Caco-2 (cell line): ENCODE measurements around the gene GYG2. TPM values are rescaled to one million over a fixed set of nuclear protein-coding genes. Genes with fewer than 3 reads are reported as not detected.

Experiments used
- BruUV-seq: library from RNA; stranded (reverse); fragments of 400-500 nt; replicated peaks from 2 replicates; lab custom pipeline; 2021; lab: Mats Ljungman, UMichigan
- CTCF ChIA-PET: fragments of 300-600 bp; sonication (Branson Sonifier 250); formaldehyde crosslinking; loops from one replicate; lab custom pipeline; 2022; ENCODE audit warnings: antibody characterized with exemption; lab: Charles Lee
- POLR2A ChIA-PET: fragments of 300-600 bp; sonication (Branson Sonifier 250); formaldehyde crosslinking; loops from one replicate; lab custom pipeline; 2022; ENCODE audit warnings: antibody characterized with exemption; lab: Charles Lee
- DNase-seq, 2 experiments: peaks; one replicate each; pipeline versions ENCODE4 v3.0.0 to v3.0.0-alpha.2; 2020 to 2022
- H3K27me3 ChIP-seq: replicated peaks from 2 replicates; pipeline ENCODE4 v1.6.0; 2011; ENCODE audit warnings: low read length; ENCODE audit not compliant: control insufficient read depth, insufficient read depth
- H3K36me3 ChIP-seq: 2 replicates; pipeline ENCODE4 v1.5.1; 2011; ENCODE audit warnings: low read length; ENCODE audit not compliant: control insufficient read depth, insufficient read depth
- H3K4me1 ChIP-seq: fragments of 250-450 bp; sonication (Bioruptor Pico); 2 replicates; pipeline ENCODE4 v1.5.1; 2020; ENCODE audit warnings: mild to moderate bottlenecking
- H3K4me3 ChIP-seq: 2 replicates; pipeline ENCODE4 v1.5.1; 2011; ENCODE audit warnings: low read depth, mild to moderate bottlenecking, control low read depth, low read length
- H3K9me3 ChIP-seq: fragments of 250-450 bp; sonication (Bioruptor Pico); 2 replicates; pipeline ENCODE4 v1.5.1; 2020; ENCODE audit warnings: mild to moderate bottlenecking, moderate library complexity
- H3K27ac Mint-ChIP-seq: one replicate; pipeline ENCODE4 v1.8.0; 2022; ENCODE audit warnings: mixed read lengths; ENCODE audit not compliant: unreplicated experiment
- H3K27me3 Mint-ChIP-seq: one replicate; pipeline ENCODE4 v1.8.0; 2022; ENCODE audit warnings: mixed read lengths; ENCODE audit not compliant: insufficient read depth, unreplicated experiment
- H3K36me3 Mint-ChIP-seq: one replicate; pipeline ENCODE4 v1.8.0; 2022; ENCODE audit warnings: mild to moderate bottlenecking, mixed read lengths; ENCODE audit not compliant: insufficient read depth, unreplicated experiment
- H3K4me1 Mint-ChIP-seq: one replicate; pipeline ENCODE4 v1.8.0; 2022; ENCODE audit warnings: low read depth, mixed read lengths; ENCODE audit not compliant: unreplicated experiment
- H3K4me3 Mint-ChIP-seq: one replicate; pipeline ENCODE4 v1.8.0; 2022; ENCODE audit warnings: mild to moderate bottlenecking, moderate library complexity, mixed read lengths; ENCODE audit not compliant: unreplicated experiment
- H3K9me3 Mint-ChIP-seq: one replicate; pipeline ENCODE4 v1.8.0; 2022; ENCODE audit warnings: mixed read lengths; ENCODE audit not compliant: unreplicated experiment
- intact Hi-C: fragments of 100-400 bp; cut with micrococcal nuclease; formaldehyde crosslinking; loops from one replicate; pipeline ENCODE4 v1.10.0; 2022; ENCODE audit not compliant: unreplicated experiment
- total RNA-seq: library from RNA; stranded (reverse); gene quantifications from 2 replicates; pipeline ENCODE4 v1.2.3, GENCODE V29; 2022
- TF ChIP-seq, protein P1 (sequence below), 2 experiments: fragments of 200-600 bp in 1 of 2; IDR thresholded peaks; 1 replicate in 1 of 2; 2 replicates in 1 of 2; pipeline versions ENCODE4 v1.5.1 to v1.8.0; 2011 to 2022; ENCODE audit warnings: antibody characterized with exemption in 1 of 2, control low read depth in 1 of 2, inconsistent platforms in 1 of 2, low read depth in 1 of 2, low read length in 1 of 2, mild to moderate bottlenecking in 1 of 2, moderate library complexity in 1 of 2; ENCODE audit not compliant: insufficient read depth in 1 of 2, severe bottlenecking in 1 of 2, unreplicated experiment in 1 of 2

GYG2 gene
- total RNA-seq, 1 experiment from 2014 or later = 50.4 TPM

DNA sequence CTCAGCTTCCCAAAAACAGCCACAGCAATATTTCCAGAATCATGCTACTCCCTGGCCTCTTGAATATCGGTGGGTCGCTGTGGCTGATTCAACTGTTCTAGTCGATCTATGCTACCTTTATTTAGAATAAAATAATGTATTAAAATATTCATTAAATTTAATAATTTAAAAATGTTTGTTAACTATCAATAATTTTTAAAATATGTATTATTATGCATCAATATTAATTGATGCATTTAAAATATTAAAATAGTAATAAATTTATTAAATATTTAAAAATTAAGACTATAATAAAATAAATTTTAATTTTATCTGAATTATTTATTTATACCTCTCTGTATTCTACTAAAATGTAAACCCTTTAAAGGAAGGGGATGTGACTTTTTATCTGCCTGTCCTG lies 81.4 kb downstream of the GYG2 start:
- CTCF ChIA-PET = no interaction called here
- intact Hi-C loops = no loop called here
- no peaks in the 10 kb centered on the region for H3K27me3 Mint-ChIP-seq
- H3K36me3 Mint-ChIP-seq = no peaks in the 10 kb centered on the region
- peaks cover 14% of the 10 kb centered on the region for H3K9me3 Mint-ChIP-seq
- no peaks in the 10 kb centered on the region for H3K36me3 ChIP-seq
- H3K9me3 ChIP-seq = no peaks in the 10 kb centered on the region
- peaks cover 7% of the 10 kb centered on the region for H3K4me1 ChIP-seq
- peaks cover 29% of the 10 kb centered on the region for H3K4me1 Mint-ChIP-seq
- POLR2A ChIA-PET = no interaction called here
- no peak overlapping the region for H3K27ac Mint-ChIP-seq
- H3K4me3 ChIP-seq = no peak overlapping the region
- no peaks in the 10 kb centered on the region for H3K27me3 ChIP-seq
- no peak overlapping the region for H3K4me3 Mint-ChIP-seq
- no TSS peak for BruUV-seq
- DNase-seq = no peak
- TF ChIP-seq, protein P1, sequence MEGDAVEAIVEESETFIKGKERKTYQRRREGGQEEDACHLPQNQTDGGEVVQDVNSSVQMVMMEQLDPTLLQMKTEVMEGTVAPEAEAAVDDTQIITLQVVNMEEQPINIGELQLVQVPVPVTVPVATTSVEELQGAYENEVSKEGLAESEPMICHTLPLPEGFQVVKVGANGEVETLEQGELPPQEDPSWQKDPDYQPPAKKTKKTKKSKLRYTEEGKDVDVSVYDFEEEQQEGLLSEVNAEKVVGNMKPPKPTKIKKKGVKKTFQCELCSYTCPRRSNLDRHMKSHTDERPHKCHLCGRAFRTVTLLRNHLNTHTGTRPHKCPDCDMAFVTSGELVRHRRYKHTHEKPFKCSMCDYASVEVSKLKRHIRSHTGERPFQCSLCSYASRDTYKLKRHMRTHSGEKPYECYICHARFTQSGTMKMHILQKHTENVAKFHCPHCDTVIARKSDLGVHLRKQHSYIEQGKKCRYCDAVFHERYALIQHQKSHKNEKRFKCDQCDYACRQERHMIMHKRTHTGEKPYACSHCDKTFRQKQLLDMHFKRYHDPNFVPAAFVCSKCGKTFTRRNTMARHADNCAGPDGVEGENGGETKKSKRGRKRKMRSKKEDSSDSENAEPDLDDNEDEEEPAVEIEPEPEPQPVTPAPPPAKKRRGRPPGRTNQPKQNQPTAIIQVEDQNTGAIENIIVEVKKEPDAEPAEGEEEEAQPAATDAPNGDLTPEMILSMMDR (IDR thresholded peaks at IDR 0.05; ENCODE audit: insufficient read depth in 1 of 2, low read depth in 1 of 2, low read length in 1 of 2, severe bottlenecking in 1 of 2, unreplicated experiment in 1 of 2) = no peak

DNA sequence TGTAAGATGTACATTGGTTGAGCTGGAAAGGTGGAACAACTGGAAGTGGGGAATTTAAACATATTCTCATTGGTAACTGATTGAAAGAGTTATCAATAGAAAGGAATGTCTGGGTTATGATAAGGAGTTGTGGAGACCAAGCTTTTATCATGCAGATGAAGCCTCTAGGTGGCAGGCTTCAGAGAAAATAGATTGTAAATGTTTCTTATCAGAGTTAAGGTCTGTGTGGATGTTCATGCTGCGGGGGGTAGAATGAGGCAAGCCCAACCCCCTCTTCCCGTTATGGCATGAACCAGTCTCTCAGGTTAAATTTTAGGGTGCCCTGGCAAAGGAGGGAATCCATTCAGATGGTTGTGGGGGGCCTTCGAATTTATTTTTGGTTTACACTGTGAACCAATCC lies 84.4 kb downstream of the GYG2 start:
- Mint-ChIP-seq H3K27ac (peak overlapping the region; percentile 29), H3K36me3 (no peaks in the 10 kb centered on the region), H3K4me3 (peak overlapping the region; percentile 29), H3K9me3 (peaks cover 7% of the 10 kb centered on the region), H3K4me1 (peaks cover 25% of the 10 kb centered on the region), H3K27me3 (no peaks in the 10 kb centered on the region)
- Histone ChIP-seq H3K27me3 (no peaks in the 10 kb centered on the region), H3K9me3 (no peaks in the 10 kb centered on the region), H3K36me3 (no peaks in the 10 kb centered on the region), H3K4me1 (peaks cover 7% of the 10 kb centered on the region), H3K4me3 (no peak overlapping the region)
- TF ChIP-seq, protein P1 (IDR thresholded peaks at IDR 0.05; ENCODE audit: insufficient read depth in 1 of 2, low read depth in 1 of 2, low read length in 1 of 2, severe bottlenecking in 1 of 2, unreplicated experiment in 1 of 2) = peak in 1 of 2 experiments; percentile 23
- no TSS peak for BruUV-seq
- DNase-seq = peak in 1 of 2 experiments; percentile 30
- POLR2A ChIA-PET = no interaction called here
- CTCF ChIA-PET = no interaction called here
- intact Hi-C loops = loop anchor here (2.0 kb wide), 3 partner anchors 14 to 22 kb away; no protein-coding TSS in a partner anchor

- no peak for DNase-seq
- H3K27me3 ChIP-seq = no peaks in the 10 kb centered on the region
- TF ChIP-seq, protein P1 (IDR thresholded peaks at IDR 0.05; ENCODE audit: insufficient read depth in 1 of 2, low read depth in 1 of 2, low read length in 1 of 2, severe bottlenecking in 1 of 2, unreplicated experiment in 1 of 2) = no peak
- intact Hi-C loops = no loop called here
- H3K4me3 ChIP-seq = no peak overlapping the region
- peaks cover 2% of the 10 kb centered on the region for H3K4me1 ChIP-seq
- Mint-ChIP-seq H3K27ac (no peak overlapping the region), H3K9me3 (peaks cover 10% of the 10 kb centered on the region), H3K36me3 (no peaks in the 10 kb centered on the region), H3K4me1 (peaks cover 18% of the 10 kb centered on the region), H3K4me3 (no peak overlapping the region), H3K27me3 (no peaks in the 10 kb centered on the region)
- POLR2A ChIA-PET = no interaction called here
- no peaks in the 10 kb centered on the region for H3K36me3 ChIP-seq
- CTCF ChIA-PET = no interaction called here
- no peaks in the 10 kb centered on the region for H3K9me3 ChIP-seq
- BruUV-seq = no TSS peak
These were observed 89.0 kb downstream of the GYG2 start for GRCh38 chrX:2917767-2918166.
